Measurements from ENCODE around the gene GSDME.

DNA sequence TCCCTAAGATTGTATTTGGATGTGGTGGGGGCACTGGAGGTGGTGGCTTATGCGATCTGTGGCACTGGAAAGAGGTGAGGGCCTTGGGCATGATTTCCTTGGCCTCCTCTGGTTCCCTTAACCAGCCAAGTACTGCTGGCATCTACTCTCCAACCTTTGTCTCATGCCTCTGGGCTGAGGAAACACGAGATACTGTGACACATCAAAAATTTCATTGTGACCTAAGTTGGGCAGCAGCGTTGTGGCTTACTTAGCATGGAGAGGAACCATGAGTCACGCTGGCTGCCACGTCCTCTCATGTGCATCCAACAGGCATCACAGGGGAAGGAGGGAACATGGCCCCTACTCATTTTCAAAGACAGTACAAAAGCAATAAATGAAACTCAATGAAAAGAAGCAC is 29.7 kb upstream of the GSDME start:
- TF ChIP-seq, protein P1, sequence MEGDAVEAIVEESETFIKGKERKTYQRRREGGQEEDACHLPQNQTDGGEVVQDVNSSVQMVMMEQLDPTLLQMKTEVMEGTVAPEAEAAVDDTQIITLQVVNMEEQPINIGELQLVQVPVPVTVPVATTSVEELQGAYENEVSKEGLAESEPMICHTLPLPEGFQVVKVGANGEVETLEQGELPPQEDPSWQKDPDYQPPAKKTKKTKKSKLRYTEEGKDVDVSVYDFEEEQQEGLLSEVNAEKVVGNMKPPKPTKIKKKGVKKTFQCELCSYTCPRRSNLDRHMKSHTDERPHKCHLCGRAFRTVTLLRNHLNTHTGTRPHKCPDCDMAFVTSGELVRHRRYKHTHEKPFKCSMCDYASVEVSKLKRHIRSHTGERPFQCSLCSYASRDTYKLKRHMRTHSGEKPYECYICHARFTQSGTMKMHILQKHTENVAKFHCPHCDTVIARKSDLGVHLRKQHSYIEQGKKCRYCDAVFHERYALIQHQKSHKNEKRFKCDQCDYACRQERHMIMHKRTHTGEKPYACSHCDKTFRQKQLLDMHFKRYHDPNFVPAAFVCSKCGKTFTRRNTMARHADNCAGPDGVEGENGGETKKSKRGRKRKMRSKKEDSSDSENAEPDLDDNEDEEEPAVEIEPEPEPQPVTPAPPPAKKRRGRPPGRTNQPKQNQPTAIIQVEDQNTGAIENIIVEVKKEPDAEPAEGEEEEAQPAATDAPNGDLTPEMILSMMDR (IDR thresholded peaks at IDR 0.05), result no peak
- no peak for TF ChIP-seq POLR2A (IDR thresholded peaks at IDR 0.05)
- TF ChIP-seq EP300 (IDR thresholded peaks at IDR 0.05), result no peak
